ENCODE data around the gene PRSS35.
"Not testable (repeated sequence)": the region's sequence is repeated elsewhere in the genome, so short reads cannot be mapped to it uniquely, and the experiment has no call there.

PRSS35 gene

GRCh38 chr6:83470587-83470986, 41.7 kb upstream of the PRSS35 start:
- no peak for TF ChIP-seq CTCF (IDR thresholded peaks at IDR 0.05)
- Histone ChIP-seq H3K4me3 (no peak overlapping the region), H3K27ac (no peak overlapping the region)
- DNase-seq (ENCODE audit: low spot score), result no peak

GRCh38 chr6:83472767-83473166, 39.6 kb upstream of the PRSS35 start:
- DNase-seq (ENCODE audit: low spot score), result no peak
- Histone ChIP-seq H3K4me3 (no peak overlapping the region), H3K27ac (no peak overlapping the region)
- no peak for TF ChIP-seq CTCF (IDR thresholded peaks at IDR 0.05)

GRCh38 chr6:83474309-83474708, 38.0 kb upstream of the PRSS35 start:
- Histone ChIP-seq H3K4me3 (no peak overlapping the region), H3K27ac (no peak overlapping the region)
- no peak for TF ChIP-seq CTCF (IDR thresholded peaks at IDR 0.05)
- no peak for DNase-seq (ENCODE audit: low spot score)

GRCh38 chr6:83476971-83477370, 35.4 kb upstream of the PRSS35 start:
- H3K4me3 ChIP-seq, result no peak overlapping the region
- TF ChIP-seq CTCF (IDR thresholded peaks at IDR 0.05), result no peak
- DNase-seq (ENCODE audit: low spot score), result no peak
- H3K27ac ChIP-seq, result no peak overlapping the region

- no peak overlapping the region for H3K27ac ChIP-seq
- no peak for TF ChIP-seq CTCF (IDR thresholded peaks at IDR 0.05)
- H3K4me3 ChIP-seq, result no peak overlapping the region
- DNase-seq (ENCODE audit: low spot score), result no peak
Measured at GRCh38 chr6:83479389-83479788, 32.9 kb upstream of the PRSS35 start.

GRCh38 chr6:83480470-83480869, 31.9 kb upstream of the PRSS35 start:
- no peak for DNase-seq (ENCODE audit: low spot score)
- no peak overlapping the region for H3K4me3 ChIP-seq
- H3K27ac ChIP-seq, result no peak overlapping the region
- TF ChIP-seq CTCF (IDR thresholded peaks at IDR 0.05), result no peak

- not testable (repeated sequence) for H3K27ac ChIP-seq; H3K4me3 ChIP-seq; DNase-seq (ENCODE audit: low spot score)
Measured at GRCh38 chr6:83481938-83482337, 30.4 kb upstream of the PRSS35 start.

- Histone ChIP-seq H3K4me3 (no peak overlapping the region), H3K27ac (no peak overlapping the region)
- TF ChIP-seq CTCF (IDR thresholded peaks at IDR 0.05), result no peak
- DNase-seq (ENCODE audit: low spot score), result no peak
Measured at GRCh38 chr6:83488448-83488847, 23.9 kb upstream of the PRSS35 start.
